HFFc6 (cell line): ENCODE data around the gene CFDP1. TPM values are rescaled to one million over a fixed set of nuclear protein-coding genes. Genes with fewer than 3 reads are reported as not detected.
A peak's percentile ranks its signal among the peaks of the same experiment; 100 is the strongest.
"Not testable (repeated sequence)": the region's sequence is repeated elsewhere in the genome, so short reads cannot be mapped to it uniquely, and the experiment has no call there.

Experiments used
- DNase-seq: peaks from one replicate; pipeline ENCODE4 v3.0.0-alpha.2; 2018
- H3K27ac Mint-ChIP-seq: 2 replicates; pipeline ENCODE4 v1.8.0; 2020; ENCODE audit warnings: mild to moderate bottlenecking, mixed read lengths
- H3K27me3 Mint-ChIP-seq: 2 replicates; pipeline ENCODE4 v1.8.0; 2021; ENCODE audit warnings: mild to moderate bottlenecking, moderate library complexity, mixed read lengths; ENCODE audit not compliant: insufficient read depth
- H3K36me3 Mint-ChIP-seq: 2 replicates; pipeline ENCODE4 v1.8.0; 2021; ENCODE audit warnings: low read depth, mixed read lengths
- H3K4me1 Mint-ChIP-seq: 2 replicates; pipeline ENCODE4 v1.8.0; 2020; ENCODE audit warnings: low read depth, mixed read lengths
- H3K4me3 Mint-ChIP-seq: 2 replicates; pipeline ENCODE4 v1.8.0; 2020; ENCODE audit warnings: mild to moderate bottlenecking, moderate library complexity, mixed read lengths
- H3K9me3 Mint-ChIP-seq: 2 replicates; pipeline ENCODE4 v1.8.0; 2020; ENCODE audit warnings: mild to moderate bottlenecking, mixed read lengths
- CTCF ChIP-seq: fragments of 200-600 bp; sonication (generic); IDR thresholded peaks from 2 replicates; pipeline ENCODE4 v1.5.0; 2021; ENCODE audit warnings: antibody characterized with exemption, mild to moderate bottlenecking
- total RNA-seq, 6 experiments: library from RNA; stranded (reverse); fragmentation: NEBNext Ultra II Directional; extraction: Animal tissue kit (Norgen Biotek cat#: 25700); gene quantifications; 2 replicates in 1 of 6; 3 replicates in 5 of 6; pipeline ENCODE4 v1.2.3, GENCODE V29; 2021

Gene CFDP1
- total RNA-seq, 6 experiments from 2014 or later = 33.0 to 43.1 (median 37.6) TPM

- Mint-ChIP-seq H3K36me3 (peaks cover 7% of the 10 kb centered on the region), H3K4me3 (no peak overlapping the region), H3K27ac (peak overlapping the region; percentile 43), H3K27me3 (no peaks in the 10 kb centered on the region; the same call in 1 of the 2 replicates), H3K9me3 (no peaks in the 10 kb centered on the region), H3K4me1 (peaks cover 5% of the 10 kb centered on the region; the same call in 1 of the 2 replicates)
- TF ChIP-seq CTCF = no peak
- DNase-seq = peak; percentile 27
Observed at GRCh38 chr16:75443298-75443697, 10.0 kb upstream of the CFDP1 start.

GRCh38 chr16:75433732-75434413 is 570 bp upstream of the CFDP1 start:
- no peaks in the 10 kb centered on the region; the same call in 1 of the 2 replicates for H3K27me3 Mint-ChIP-seq
- peaks cover 30% of the 10 kb centered on the region for H3K4me1 Mint-ChIP-seq
- no peaks in the 10 kb centered on the region for H3K9me3 Mint-ChIP-seq
- H3K27ac Mint-ChIP-seq = peak overlapping the region; percentile 96
- H3K36me3 Mint-ChIP-seq = peaks cover 16% of the 10 kb centered on the region
- peak; percentile 96 for DNase-seq
- H3K4me3 Mint-ChIP-seq = peak overlapping the region; percentile 89
- no peak for TF ChIP-seq CTCF

DNA sequence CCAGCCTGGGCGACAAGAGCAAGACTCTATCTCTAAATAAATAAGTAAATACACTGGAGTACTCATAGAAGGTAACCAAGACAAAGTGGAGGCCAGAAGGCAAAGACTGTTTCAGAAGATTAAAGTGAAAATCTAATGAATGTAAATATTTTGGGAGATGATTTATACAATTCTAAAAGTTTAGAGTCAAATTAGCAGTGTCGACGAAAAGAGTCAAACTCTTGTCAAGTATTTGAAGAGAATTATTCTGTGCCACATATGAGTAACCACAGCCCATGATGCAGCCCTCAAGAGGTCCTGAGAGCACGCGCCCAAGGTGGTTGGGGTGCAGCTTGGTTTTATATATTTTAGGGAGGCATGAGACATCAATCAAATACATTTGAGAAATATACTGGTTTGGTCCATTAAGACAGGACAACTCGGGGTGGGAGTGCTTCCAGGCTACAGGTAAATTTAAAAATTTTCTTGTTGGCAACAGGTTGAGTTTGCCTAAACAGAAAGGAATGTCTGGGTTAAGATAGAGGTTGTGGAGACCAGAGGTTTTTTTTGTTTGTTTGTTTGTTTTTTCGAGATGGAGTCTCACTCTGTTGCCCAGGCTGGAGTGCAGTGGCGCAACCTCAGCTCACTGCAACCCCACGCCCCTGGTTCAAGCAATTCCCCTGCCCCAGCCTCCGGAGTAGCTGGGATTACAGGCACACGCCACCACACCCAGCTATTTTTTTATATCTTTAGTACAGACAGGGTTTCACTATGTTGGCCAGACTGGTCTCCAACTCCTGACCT is 3.5 kb downstream of the CFDP1 start:
- no peak overlapping the region for H3K4me3 Mint-ChIP-seq
- H3K4me1 Mint-ChIP-seq = peaks cover 49% of the 10 kb centered on the region
- H3K27ac Mint-ChIP-seq = no peak overlapping the region
- peaks cover 20% of the 10 kb centered on the region for H3K36me3 Mint-ChIP-seq
- TF ChIP-seq CTCF = no peak
- no peak for DNase-seq
- H3K9me3 Mint-ChIP-seq = no peaks in the 10 kb centered on the region
- H3K27me3 Mint-ChIP-seq = peaks cover 2% of the 10 kb centered on the region

- not testable (repeated sequence) for H3K4me3 Mint-ChIP-seq, H3K27me3 Mint-ChIP-seq, DNase-seq, H3K9me3 Mint-ChIP-seq
- Mint-ChIP-seq H3K4me1 (peaks cover 35% of the 10 kb centered on the region), H3K27ac (peak overlapping the region; percentile 61), H3K36me3 (peaks cover 13% of the 10 kb centered on the region)
Observed at GRCh38 chr16:75426524-75426923, 6.8 kb downstream of the CFDP1 start.

GRCh38 chr16:75424105-75424762 is 9.1 kb downstream of the CFDP1 start:
- not testable (repeated sequence) for H3K9me3 Mint-ChIP-seq, DNase-seq, H3K4me3 Mint-ChIP-seq, H3K27me3 Mint-ChIP-seq, H3K27ac Mint-ChIP-seq, H3K36me3 Mint-ChIP-seq
- peaks cover 40% of the 10 kb centered on the region for H3K4me1 Mint-ChIP-seq

DNA sequence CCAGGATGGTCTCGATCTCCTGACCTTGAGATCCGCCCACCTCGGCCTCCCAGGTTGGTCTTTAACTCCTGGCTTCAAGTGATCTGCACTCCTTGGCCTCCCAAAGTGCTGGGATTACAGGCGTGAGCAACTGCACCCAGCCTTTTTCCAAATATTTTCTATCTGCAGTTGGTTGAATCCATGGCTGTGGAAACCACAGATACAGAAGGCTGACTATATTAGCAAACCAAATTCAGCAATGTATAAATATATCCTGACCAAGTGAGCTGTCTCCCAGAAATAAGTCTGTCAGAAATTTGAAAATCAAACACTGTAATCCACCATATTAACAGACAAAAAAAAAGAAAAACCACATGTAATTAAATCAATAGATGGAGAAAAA is 9.6 kb downstream of the CFDP1 start:
- 0 out of 2 replicates have a peak, but pooled peaks cover 4% of the 10 kb centered on the region for H3K36me3 Mint-ChIP-seq
- no peaks in the 10 kb centered on the region for H3K9me3 Mint-ChIP-seq
- 0 out of 2 replicates have a peak overlapping the region, but pooled peaks have one; percentile 38 for H3K27ac Mint-ChIP-seq
- no peak for TF ChIP-seq CTCF
- no peak overlapping the region for H3K4me3 Mint-ChIP-seq
- peaks cover 2% of the 10 kb centered on the region; the same call in 1 of the 2 replicates for H3K27me3 Mint-ChIP-seq
- H3K4me1 Mint-ChIP-seq = peaks cover 40% of the 10 kb centered on the region
- no peak for DNase-seq
